ENCODE measurements around the gene MST1R. TPM values are rescaled to one million over a fixed set of nuclear protein-coding genes. Genes with fewer than 3 reads are reported as not detected.

MST1R gene
- total RNA-seq, 2 experiments from 2014 or later: 0.38 to 0.82 TPM

DNA sequence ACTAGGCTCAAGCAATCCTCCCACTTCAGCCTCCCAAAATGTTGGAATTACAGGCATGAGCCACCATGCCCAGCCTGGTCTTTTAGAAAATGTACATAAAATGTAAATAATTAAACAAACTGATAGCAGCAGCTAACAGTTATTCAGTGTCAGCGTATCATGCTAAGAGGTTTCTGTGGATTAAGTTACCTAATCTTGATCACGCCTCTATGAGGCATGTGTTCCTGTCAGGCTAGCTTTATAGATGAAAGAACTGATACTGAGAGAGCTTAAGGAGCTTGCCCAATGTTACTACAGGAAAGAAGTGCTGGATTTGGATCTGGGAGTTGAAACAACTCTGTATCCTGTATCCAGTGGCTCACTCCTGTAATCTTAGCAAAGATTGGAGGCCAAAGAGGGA, 11.2 kb upstream of the MST1R start:
- Histone ChIP-seq H3K36me3 (ENCODE audit: insufficient read depth, low read length) (0 out of 2 replicates have a peak, but pooled peaks cover 8% of the 10 kb centered on the region), H2AFZ (ENCODE audit: low read length) (no peak overlapping the region), H3K9me2 (ENCODE audit: insufficient read depth, low read length) (no peaks in the 10 kb centered on the region), H3K27ac (ENCODE audit: low read depth, low read length, poor library complexity, severe bottlenecking) (no peak overlapping the region), H3K79me2 (ENCODE audit: insufficient read depth, low read depth, low read length) (no peaks in the 10 kb centered on the region), H3K9me3 (ENCODE audit: low read length) (no peaks in the 10 kb centered on the region), H3K4me1 (ENCODE audit: insufficient read depth, low read length, poor library complexity, severe bottlenecking) (no peaks in the 10 kb centered on the region), H3K4me2 (ENCODE audit: low read length) (no peak overlapping the region), H3K4me3 (ENCODE audit: low read depth, low read length, poor library complexity, severe bottlenecking) (no peak overlapping the region), H4K20me1 (ENCODE audit: insufficient read depth, low read length) (no peaks in the 10 kb centered on the region)
- no TSS peak for BruUV-seq (replicated peaks)
- CTCF ChIA-PET (ENCODE audit: unreplicated experiment): no interaction called here
- no peak for TF ChIP-seq EZH2phosphoT487 (IDR thresholded peaks at IDR 0.05; ENCODE audit: borderline replicate concordance, low read depth, low read length)
- TF ChIP-seq, protein P1, sequence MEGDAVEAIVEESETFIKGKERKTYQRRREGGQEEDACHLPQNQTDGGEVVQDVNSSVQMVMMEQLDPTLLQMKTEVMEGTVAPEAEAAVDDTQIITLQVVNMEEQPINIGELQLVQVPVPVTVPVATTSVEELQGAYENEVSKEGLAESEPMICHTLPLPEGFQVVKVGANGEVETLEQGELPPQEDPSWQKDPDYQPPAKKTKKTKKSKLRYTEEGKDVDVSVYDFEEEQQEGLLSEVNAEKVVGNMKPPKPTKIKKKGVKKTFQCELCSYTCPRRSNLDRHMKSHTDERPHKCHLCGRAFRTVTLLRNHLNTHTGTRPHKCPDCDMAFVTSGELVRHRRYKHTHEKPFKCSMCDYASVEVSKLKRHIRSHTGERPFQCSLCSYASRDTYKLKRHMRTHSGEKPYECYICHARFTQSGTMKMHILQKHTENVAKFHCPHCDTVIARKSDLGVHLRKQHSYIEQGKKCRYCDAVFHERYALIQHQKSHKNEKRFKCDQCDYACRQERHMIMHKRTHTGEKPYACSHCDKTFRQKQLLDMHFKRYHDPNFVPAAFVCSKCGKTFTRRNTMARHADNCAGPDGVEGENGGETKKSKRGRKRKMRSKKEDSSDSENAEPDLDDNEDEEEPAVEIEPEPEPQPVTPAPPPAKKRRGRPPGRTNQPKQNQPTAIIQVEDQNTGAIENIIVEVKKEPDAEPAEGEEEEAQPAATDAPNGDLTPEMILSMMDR (conservative IDR thresholded peaks at IDR 0.05; ENCODE audit: low read length): no peak
- no peak for DNase-seq (ENCODE audit: low spot score)
- POLR2A ChIA-PET: interaction anchor here (1.1 kb wide), 1 partner anchor 10 kb away, joined by 4 read pairs; no protein-coding TSS in a partner anchor
- intact Hi-C loops (cut with micrococcal nuclease; ENCODE audit: unreplicated experiment): no loop called here

DNA sequence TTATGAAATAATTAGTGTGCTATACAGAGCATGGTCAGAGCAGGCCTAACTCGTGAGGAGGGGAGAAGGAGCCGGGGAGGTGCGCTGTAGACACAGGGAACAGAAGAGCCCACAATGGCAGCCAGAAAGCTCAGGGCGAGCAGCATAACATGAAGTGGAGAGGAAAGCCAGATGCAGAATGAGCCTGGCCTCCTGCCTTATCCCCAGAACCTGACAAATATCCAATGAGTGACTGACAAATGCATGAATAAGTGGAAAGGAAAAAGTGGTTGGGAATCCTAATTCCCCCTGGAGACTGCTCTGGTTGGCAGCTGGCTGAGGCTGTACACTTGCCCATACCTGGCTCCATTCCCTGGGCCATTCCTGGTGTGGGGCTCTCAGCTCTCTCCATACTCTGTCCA, 9.2 kb upstream of the MST1R start:
- no peak overlapping the region for H3K4me3 ChIP-seq (ENCODE audit: low read depth, low read length, poor library complexity, severe bottlenecking)
- no peak for DNase-seq (ENCODE audit: low spot score)
- TF ChIP-seq, protein P1 (conservative IDR thresholded peaks at IDR 0.05; ENCODE audit: low read length): no peak
- no peak for TF ChIP-seq EZH2phosphoT487 (IDR thresholded peaks at IDR 0.05; ENCODE audit: borderline replicate concordance, low read depth, low read length)
- CTCF ChIA-PET (ENCODE audit: unreplicated experiment): interaction anchor here (0.6 kb wide), 1 partner anchor 79 kb away, joined by 3 read pairs; no protein-coding TSS in a partner anchor
- POLR2A ChIA-PET: no interaction called here
- no peaks in the 10 kb centered on the region for H4K20me1 ChIP-seq (ENCODE audit: insufficient read depth, low read length)
- H3K27ac ChIP-seq (ENCODE audit: low read depth, low read length, poor library complexity, severe bottlenecking): no peak overlapping the region
- 0 out of 2 replicates have a peak, but pooled peaks cover 12% of the 10 kb centered on the region for H3K36me3 ChIP-seq (ENCODE audit: insufficient read depth, low read length)
- H3K79me2 ChIP-seq (ENCODE audit: insufficient read depth, low read depth, low read length): no peaks in the 10 kb centered on the region
- no TSS peak for BruUV-seq (replicated peaks)
- H3K9me3 ChIP-seq (ENCODE audit: low read length): no peaks in the 10 kb centered on the region
- no peak overlapping the region for H3K4me2 ChIP-seq (ENCODE audit: low read length)
- intact Hi-C loops (cut with micrococcal nuclease; ENCODE audit: unreplicated experiment): no loop called here
- H3K9me2 ChIP-seq (ENCODE audit: insufficient read depth, low read length): no peaks in the 10 kb centered on the region
- H2AFZ ChIP-seq (ENCODE audit: low read length): no peak overlapping the region
- H3K4me1 ChIP-seq (ENCODE audit: insufficient read depth, low read length, poor library complexity, severe bottlenecking): no peaks in the 10 kb centered on the region

DNA sequence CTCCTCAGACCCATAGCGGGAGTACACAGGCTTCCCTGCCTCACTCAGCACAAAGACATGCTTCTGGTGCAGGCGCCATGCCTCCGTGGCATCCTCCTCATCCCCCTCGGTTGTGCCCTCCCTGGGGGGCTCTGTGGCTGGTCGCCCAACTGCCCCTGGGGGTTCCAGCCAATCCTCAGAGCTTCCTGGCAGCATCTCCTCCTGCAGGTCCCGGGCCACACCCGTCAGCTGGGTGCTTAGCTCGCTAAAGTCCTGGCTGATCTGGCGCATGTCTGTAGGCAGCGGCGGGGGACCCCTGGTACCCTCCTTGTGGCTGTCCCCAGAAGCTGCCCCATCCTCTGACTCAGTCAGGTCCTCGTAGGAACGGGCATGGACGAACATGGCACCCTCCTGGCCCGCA, 7.9 kb upstream of the MST1R start:
- CTCF ChIA-PET (ENCODE audit: unreplicated experiment): interaction anchor here (0.6 kb wide), 1 partner anchor 463 kb away, joined by 3 read pairs; no protein-coding TSS in a partner anchor
- no peak for TF ChIP-seq EZH2phosphoT487 (IDR thresholded peaks at IDR 0.05; ENCODE audit: borderline replicate concordance, low read depth, low read length)
- TF ChIP-seq, protein P1 (conservative IDR thresholded peaks at IDR 0.05; ENCODE audit: low read length): no peak

More for the DNA sequence above, 7.9 kb upstream of the MST1R start:
- no TSS peak for BruUV-seq (replicated peaks)
- Histone ChIP-seq H3K36me3 (ENCODE audit: insufficient read depth, low read length) (0 out of 2 replicates have a peak, but pooled peaks cover 12% of the 10 kb centered on the region), H2AFZ (ENCODE audit: low read length) (no peak overlapping the region), H3K4me3 (ENCODE audit: low read depth, low read length, poor library complexity, severe bottlenecking) (no peak overlapping the region), H3K79me2 (ENCODE audit: insufficient read depth, low read depth, low read length) (no peaks in the 10 kb centered on the region), H3K27ac (ENCODE audit: low read depth, low read length, poor library complexity, severe bottlenecking) (no peak overlapping the region), H3K9me3 (ENCODE audit: low read length) (no peaks in the 10 kb centered on the region), H3K9me2 (ENCODE audit: insufficient read depth, low read length) (no peaks in the 10 kb centered on the region), H4K20me1 (ENCODE audit: insufficient read depth, low read length) (no peaks in the 10 kb centered on the region), H3K4me1 (ENCODE audit: insufficient read depth, low read length, poor library complexity, severe bottlenecking) (no peaks in the 10 kb centered on the region), H3K4me2 (ENCODE audit: low read length) (no peak overlapping the region)
- DNase-seq (ENCODE audit: low spot score): no peak
- POLR2A ChIA-PET: no interaction called here
- intact Hi-C loops (cut with micrococcal nuclease; ENCODE audit: unreplicated experiment): no loop called here
